SHP77 treated with DMSO at 0.1 percent for 48 hours (cell line): Measurements from ENCODE around the gene DDX10.
"Not testable (repeated sequence)": the region's sequence is repeated elsewhere in the genome, so short reads cannot be mapped to it uniquely, and the experiment has no call there.

Experiments used
- DNase-seq: peaks from one replicate; lab custom pipeline; 2025; lab: John Stamatoyannopoulos, UW

The DDX10 gene

GRCh38 chr11:108715239-108715638 lies 50.4 kb downstream of the DDX10 start:
- DNase-seq = no peak

DNA sequence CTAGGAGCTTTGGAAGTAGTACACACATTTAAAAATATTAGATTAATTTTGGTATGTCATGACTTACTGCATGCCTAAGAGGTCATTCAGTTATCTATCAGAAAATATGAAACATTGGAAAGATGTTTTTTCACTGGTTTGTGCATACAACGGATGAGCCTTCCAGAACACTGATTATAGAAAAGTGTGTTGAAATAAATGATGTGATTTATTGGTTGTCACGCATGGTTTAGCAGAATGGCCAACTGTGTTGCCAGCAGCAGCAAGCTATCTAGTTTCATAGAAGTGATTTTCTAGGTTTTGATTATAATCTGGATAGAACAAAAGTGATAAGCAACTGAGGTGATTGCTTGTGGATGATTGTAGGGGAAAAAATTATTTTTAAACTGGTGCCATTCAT lies 53.6 kb downstream of the DDX10 start:
- no peak for DNase-seq

DNA sequence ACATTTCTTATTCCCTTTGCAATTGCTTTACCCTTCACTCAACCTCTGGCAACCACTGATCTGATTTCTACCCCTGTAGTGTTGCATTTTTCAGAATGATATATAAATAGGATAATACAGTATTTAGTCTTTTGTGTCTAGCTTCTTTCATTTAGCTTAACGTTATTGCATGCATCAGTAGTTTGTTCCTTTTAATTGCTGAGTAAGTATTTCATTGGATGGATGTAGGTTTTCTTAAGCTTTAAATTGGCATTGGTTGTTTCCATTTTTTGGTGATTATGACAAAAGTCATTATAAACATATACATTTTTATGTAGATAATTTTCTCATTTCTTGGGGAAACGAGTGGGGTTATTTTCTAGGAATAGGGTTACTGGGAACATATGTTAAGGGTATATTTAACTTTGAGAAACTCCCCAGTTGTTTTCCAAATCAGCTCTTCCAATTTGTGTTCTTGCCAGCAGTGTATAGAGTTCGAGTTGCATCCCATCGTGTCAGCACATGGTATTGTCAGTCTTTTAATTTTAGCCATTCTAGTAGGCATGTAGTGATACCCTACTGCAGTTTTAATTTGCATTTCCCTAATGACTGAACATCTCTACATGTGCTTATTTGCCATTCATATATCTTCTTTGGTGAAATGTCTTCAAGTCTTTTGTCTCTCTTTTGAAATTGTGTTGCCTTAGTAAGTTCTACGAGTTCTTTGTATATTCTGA lies 60.3 kb downstream of the DDX10 start:
- no peak for DNase-seq

DNA sequence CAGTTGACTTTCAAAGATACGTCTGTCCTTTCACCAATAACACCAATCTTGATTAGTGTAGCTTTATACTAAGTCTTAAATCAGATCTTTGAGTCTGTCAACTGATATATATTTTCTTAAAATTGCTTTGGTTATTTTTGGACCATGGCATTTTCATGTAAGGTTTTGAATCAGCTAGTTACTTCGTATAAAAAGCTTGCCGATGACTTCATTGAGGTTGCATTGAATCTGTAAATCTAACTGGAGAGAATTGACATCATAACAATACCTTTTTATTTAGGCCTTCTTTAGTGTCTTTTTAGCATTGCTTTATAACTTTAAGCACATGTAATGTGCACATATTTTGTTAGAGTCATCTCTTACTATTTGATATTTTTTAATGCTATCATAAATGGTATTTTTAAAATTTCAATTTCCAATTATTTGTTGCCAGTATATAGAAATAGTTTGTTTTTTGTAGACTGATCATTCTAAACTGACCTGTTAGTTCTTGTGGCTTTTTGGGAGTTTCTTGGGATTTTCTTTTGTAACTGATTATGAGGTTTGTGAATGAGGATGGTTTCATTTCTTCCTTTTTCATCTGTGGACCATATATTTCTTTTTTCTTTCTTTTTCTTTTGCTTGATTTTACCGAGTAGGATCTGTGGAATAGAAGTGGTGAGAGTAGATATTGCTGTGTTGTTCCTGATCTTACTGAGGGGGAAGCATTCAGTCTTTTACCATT lies 61.4 kb downstream of the DDX10 start:
- no peak for DNase-seq

GRCh38 chr11:108727665-108728064 lies 62.8 kb downstream of the DDX10 start:
- no peak for DNase-seq

GRCh38 chr11:108729227-108729871 lies 64.5 kb downstream of the DDX10 start:
- no peak for DNase-seq

GRCh38 chr11:108732395-108732794 lies 67.5 kb downstream of the DDX10 start:
- peak; percentile 68 for DNase-seq

DNA sequence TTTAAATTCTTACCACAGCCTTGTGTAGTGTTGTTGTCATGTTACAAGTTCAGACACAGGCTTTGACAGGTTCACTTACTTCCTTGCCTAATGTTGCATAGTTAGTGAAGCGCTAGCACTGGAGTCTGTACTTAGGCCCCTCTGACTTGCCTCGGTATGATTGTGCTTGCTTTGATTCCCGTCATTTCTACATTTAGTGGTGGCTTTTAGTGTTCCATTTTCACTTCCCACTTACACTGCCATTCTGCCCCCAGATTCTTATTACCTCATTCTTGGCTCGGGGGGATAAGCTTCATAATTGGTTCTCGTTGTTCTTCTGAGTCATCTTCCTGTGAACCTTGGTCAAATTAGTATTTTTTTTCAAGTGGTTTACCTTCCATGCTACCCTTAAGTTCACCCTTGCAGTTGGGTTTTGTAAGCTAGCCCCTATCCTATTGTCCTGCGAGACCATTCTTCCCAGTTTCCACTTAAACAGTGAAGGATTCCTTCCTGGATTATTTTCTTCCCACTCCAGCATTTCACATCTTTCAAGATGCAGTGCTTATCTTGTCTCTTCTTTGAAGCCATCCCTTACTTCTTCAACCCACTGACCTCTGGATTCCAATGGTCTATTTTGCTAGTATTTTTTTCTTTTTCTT lies 68.7 kb downstream of the DDX10 start:
- no peak for DNase-seq

- no peak for DNase-seq
These were observed 69.4 kb downstream of the DDX10 start for GRCh38 chr11:108734283-108734682.

- DNase-seq = no peak
These were observed 70.2 kb downstream of the DDX10 start for GRCh38 chr11:108734956-108735559.

- DNase-seq = not testable (repeated sequence)
These were observed 75.3 kb downstream of the DDX10 start for GRCh38 chr11:108740132-108740531.

DNA sequence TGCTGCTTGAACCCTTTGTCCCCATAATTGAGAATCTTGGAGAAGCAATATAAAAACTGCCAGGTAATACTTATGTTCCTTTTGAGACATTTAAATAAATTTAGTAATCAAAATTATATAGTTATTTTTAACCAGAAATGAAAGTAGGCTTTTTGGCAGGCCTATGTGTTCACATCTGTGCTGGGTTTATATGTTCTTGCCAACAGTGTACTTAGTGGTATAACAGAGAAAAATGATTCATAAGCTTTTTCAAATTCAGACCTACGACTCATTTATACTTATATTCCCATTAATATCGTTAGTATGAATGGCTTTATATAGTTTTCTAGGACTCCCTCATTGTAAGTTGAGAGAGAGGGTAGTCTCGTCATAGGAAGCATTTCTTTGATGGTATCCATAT lies 79.0 kb downstream of the DDX10 start:
- DNase-seq = no peak

DNA sequence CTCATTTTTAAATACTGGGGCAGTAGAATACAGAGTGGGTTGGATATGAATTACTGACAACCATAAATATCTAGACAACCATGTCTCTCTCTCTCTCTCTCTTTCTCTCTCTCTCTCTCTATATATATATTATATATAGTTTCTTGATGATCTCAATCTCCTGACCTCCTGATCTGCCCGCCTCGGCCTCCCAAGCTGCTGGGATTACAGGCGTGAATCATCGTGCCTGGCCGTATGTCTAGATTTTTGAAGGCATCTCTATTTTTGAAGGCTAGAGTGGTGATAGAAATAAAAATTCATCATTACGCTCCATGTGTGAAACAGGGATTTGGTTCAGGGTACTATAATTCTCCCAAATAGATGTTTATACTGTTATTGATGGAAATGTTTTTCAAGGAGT lies 84.1 kb downstream of the DDX10 start:
- DNase-seq = no peak

GRCh38 chr11:108751444-108751843 lies 86.6 kb downstream of the DDX10 start:
- no peak for DNase-seq

GRCh38 chr11:108752297-108752751 lies 87.5 kb downstream of the DDX10 start:
- DNase-seq = no peak

- DNase-seq = no peak
These were observed 90.2 kb downstream of the DDX10 start for GRCh38 chr11:108754901-108755625.

DNA sequence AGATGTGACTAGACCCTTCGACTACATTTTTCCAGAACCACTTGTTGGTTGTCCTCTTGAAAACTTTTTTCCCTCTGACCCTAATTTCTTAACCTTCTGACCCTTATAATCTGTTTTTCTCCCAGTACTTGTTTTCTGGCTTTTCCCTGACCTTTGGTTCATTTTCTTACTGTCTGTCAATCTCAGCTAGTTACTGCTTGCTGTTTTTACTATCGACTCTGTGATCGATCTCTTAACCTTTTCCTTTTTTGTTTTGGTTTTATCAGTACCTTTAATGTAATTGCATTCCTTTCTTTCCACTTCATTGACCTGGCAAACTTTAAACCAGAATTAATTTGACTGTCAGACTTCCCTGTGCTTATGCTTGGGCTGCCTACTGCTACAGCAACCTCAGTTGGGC lies 92.8 kb downstream of the DDX10 start:
- DNase-seq = no peak

- DNase-seq = no peak
These were observed 93.6 kb downstream of the DDX10 start for GRCh38 chr11:108758458-108758857.

GRCh38 chr11:108766596-108767173 lies 101.8 kb downstream of the DDX10 start:
- DNase-seq = no peak

DNA sequence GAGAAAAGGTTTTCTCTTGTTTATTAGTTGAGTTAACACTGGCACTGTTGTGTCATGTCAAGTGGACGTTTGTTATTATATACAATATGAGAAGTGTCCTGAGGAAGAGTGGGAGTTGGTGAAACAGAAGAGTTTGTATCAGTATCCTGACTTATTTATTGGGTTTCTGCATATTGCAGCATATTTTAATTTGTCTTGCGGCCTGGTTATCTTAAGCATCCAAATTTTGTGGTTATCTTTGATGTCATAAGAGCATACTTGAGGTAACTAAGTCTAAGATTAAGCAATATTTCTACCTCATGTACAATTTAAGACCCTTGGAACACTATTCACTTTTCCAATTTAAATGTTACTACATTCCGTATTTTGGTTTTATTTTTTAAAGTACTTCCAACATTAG lies 103.5 kb downstream of the DDX10 start:
- DNase-seq = no peak

GRCh38 chr11:108768964-108769363 lies 104.1 kb downstream of the DDX10 start:
- DNase-seq = no peak
